ENCODE measurements around the gene DYNC1H1.
A peak's percentile ranks its signal among the peaks of the same experiment; 100 is the strongest.
"Not testable (repeated sequence)": the region's sequence is repeated elsewhere in the genome, so short reads cannot be mapped to it uniquely, and the experiment has no call there.

Gene DYNC1H1

GRCh38 chr14:101963656-101964296, 597 bp upstream of the DYNC1H1 start:
- no peak for DNase-seq (ENCODE audit: low spot score)

GRCh38 chr14:101965181-101965544, 790 bp downstream of the DYNC1H1 start:
- DNase-seq (ENCODE audit: low spot score) = peak; percentile 84

DNA sequence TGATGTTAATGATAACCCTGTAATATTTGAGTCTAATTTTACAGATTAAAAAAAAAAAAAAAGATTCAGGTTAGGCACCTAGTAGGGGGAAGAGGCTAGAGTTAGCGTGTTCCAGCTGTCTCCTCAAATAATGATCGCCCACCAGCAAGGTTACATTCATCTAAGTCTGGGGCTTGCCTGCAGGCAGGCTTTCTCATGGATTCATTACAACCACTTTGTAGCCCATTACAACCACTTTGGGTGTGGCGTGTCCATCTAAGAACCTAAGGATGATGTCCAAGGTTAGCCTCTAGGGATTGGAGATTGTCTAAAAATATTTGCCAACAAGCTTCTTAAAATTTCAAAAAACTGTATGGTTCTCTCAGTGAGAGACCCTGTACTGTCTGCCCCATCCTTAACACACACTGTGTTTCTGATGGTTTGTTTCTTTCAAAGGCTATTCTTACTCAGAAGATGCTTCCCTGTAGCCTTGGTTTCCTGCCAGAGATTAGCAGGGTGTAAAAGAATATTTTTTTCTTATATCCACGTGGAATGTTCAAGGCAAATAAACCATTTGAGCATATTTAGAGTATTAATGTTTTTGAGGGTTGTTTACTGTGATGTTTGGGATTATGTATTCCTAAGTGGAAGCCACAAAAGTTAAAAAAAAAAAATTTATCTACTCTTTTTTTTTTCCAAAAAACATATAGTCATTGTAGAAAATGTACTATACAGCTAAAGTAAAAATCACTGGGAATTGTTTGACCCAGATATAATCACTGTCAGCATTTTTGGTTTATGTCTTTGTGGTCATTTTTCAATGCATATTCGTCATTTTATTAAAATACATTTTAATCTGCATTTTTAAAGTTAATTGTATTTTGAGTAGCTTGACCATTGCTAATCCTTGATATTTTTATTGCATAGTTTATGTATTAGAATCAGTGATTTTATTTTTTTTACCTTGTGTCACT, 1.7 kb downstream of the DYNC1H1 start:
- no peak for DNase-seq (ENCODE audit: low spot score)

- no peak for DNase-seq (ENCODE audit: low spot score)
These were observed 2.4 kb downstream of the DYNC1H1 start for GRCh38 chr14:101966742-101967141.

DNA sequence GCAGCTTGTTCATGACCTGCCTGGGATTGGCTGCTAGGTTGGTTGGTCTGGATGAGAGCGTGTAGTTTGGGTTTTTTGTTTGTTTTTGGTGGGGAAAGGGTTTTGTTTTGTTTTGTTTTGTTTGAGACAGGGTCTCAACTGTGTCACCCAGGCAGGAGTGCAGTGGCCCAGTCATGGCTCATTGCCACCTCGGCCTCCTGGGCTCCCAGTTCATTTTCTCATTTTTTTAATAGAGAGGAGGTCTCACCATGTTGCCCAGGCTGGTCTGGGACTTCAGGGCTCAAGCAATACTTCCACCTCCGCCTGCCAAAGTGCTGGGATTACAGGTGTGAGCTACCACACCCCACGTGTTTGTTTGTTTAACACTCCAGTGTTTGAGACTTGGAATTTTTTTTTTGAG, 3.8 kb downstream of the DYNC1H1 start:
- DNase-seq (ENCODE audit: low spot score) = no peak

DNA sequence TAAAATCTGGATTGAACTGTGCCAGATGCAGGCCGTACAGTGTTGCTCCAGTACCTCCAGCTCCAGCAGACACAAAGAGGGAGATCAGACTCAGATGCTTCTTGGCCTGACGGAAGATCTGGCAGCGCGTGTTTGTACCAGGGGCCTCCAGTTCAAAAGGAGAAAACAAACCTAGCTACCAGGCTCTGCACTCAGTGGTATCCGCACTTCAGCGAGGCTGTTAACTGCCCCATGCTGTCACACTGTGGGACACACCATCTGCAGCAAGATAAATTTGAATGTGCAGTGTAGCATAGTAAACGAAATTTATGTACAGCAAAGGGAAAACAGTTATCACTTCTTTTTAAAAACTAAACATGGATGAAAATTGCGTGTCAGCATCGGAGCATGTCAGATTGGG, 5.1 kb downstream of the DYNC1H1 start:
- no peak for DNase-seq (ENCODE audit: low spot score)

DNA sequence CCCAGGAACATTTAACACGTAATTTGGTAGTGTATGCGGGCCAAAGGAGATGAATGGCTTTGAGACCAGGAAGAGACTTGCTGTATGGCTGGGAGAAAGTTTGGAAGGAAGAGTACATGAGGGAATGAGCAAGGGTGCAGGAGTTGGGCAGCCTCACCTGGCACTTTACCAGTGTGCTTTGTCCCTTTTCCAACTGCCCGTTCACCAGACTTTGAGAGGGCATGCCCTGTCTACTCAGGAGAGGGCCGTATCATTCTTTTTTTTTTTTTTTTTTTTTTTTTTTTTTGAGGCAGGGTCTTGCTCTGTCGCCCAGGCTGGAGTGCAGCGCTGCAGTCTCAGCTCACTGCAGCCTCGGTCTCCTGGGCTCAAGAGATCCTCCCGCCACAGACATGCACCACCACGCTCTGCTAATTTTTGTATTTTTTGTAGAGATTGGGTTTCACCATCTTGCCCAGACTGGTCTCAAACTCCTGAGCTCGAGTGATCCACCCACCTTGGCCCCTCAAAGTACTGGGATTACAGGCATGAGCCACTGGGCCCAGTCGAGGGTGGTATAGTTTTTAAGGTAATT, 6.5 kb downstream of the DYNC1H1 start:
- no peak for DNase-seq (ENCODE audit: low spot score)

GRCh38 chr14:101971458-101971857, 7.1 kb downstream of the DYNC1H1 start:
- not testable (repeated sequence) for DNase-seq (ENCODE audit: low spot score)

DNA sequence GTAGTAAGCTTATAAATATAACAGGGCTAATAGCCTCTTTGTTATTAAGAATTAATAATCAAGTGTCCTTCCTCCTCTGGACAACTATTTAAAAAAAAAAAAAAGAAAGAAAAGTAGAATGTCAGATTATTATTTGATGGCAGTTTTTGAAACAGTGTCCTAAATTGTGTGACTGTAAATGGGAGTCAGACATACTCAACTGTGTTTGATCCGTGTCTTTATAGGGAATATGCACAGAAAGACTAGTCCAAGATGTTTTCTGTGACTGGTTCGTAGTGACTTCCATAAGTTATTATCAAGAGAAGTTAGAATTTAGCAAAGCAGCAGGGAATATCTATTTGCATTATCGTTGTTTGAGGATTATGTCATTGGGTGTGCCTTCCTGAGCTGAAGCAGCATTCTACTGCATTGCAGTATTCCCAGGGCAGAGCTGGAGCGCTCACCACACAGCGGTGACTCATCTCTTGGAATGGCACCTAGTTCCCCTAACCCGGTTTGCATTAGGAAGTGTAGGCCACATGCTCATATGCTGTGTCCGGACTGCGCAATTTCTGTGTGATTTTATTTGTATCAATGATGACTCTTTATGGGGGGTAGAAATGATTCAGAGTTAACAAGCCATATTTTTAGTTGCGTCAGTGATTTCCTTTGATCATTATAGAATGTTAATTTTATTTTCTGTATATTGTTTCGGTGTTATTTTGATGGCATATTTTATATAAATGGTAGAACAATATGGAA, 7.9 kb downstream of the DYNC1H1 start:
- DNase-seq (ENCODE audit: low spot score) = peak; percentile 77

GRCh38 chr14:101973356-101973755, 9.0 kb downstream of the DYNC1H1 start:
- DNase-seq (ENCODE audit: low spot score) = no peak

- DNase-seq (ENCODE audit: low spot score) = no peak
These were observed 10.9 kb downstream of the DYNC1H1 start for GRCh38 chr14:101975231-101975630.

DNA sequence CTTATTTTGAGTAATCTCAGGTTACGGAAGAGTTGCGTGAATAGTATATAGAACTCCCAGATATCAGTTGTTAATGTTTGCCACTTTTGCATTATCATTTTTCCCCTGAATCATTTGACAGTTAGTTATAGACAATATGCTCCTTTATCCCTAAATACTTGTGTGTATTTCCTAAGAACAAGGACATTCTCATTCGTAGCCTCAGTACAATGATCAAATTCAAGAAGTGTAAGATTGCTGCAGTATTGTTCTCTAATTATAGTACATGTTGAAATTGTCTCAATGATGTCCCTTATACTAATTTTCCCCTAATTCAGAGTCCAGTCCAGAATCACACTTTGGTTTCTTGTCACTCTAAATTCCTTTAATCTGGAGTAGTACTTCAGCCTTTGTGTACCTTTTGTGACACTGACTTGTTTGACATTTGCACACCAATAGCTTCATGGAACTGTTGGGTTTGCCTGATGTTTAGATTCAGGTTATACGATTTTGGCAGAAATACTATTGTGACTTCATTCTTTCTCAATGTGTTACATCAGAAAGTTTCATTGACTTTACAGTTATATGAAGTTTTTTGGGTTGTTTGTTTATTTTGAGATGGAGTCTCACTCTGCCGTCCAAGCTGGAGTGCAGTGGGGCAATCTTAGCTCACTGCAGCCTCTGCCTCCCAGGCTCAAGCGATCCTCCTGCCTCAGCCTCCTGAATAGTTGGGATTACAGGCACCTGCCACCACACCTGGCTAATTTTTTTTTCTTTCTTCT, 13.1 kb downstream of the DYNC1H1 start:
- no peak for DNase-seq (ENCODE audit: low spot score)

DNA sequence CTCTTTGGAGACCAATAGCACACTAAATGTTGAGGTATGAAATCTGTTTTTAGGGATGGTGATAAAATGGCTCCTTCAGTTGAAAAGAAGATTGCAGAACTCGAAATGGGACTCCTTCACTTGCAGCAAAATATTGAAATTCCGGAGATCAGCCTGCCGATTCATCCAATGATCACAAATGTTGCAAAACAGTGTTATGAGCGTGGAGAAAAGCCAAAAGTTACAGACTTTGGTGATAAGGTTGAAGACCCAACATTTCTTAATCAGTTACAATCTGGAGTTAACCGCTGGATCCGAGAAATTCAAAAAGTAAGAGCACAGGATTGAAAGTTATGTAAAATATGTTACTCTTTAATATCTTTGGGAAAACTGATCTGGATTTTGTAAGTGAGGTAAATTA, 15.3 kb downstream of the DYNC1H1 start:
- DNase-seq (ENCODE audit: low spot score) = no peak

DNA sequence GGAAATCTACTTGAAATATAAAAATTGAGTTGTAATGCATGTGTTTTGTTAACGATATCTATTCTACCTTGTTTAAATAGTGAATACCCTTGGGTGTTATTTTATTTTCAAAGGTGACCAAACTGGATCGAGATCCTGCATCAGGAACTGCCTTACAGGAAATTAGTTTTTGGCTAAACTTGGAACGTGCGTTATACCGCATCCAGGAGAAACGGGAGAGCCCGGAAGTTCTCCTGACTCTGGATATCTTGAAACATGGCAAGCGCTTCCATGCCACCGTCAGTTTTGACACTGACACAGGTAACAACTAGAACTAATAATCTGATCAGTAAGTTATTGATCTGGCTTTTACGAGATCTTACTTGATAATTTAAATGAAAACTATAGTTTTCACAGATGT, 15.9 kb downstream of the DYNC1H1 start:
- DNase-seq (ENCODE audit: low spot score) = no peak

GRCh38 chr14:101980700-101981099, 16.3 kb downstream of the DYNC1H1 start:
- no peak for DNase-seq (ENCODE audit: low spot score)

DNA sequence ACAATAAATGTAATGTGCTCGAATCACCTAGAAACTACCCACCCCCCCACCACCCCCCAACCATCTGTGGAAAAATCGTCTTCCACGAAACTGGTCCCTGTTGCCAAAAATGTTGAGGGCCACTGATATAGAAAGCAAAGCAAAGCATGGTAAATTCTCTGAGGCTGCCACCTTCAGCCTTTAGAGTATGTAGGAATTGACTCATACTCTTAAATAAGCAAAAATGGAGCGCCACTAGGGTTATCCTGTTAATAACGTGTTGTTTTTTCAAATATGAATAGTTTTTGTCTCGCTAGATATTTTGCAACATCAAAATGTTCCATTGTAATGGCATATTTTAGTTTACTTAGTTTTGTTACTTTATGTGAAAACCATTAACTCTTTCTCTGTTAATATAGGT, 18.2 kb downstream of the DYNC1H1 start:
- no peak for DNase-seq (ENCODE audit: low spot score)

- not testable (repeated sequence) for DNase-seq (ENCODE audit: low spot score)
These were observed 20.5 kb downstream of the DYNC1H1 start for GRCh38 chr14:101984831-101985230.

- no peak for DNase-seq (ENCODE audit: low spot score)
These were observed 21.6 kb downstream of the DYNC1H1 start for GRCh38 chr14:101985957-101986356.

GRCh38 chr14:101986953-101987352, 22.6 kb downstream of the DYNC1H1 start:
- DNase-seq (ENCODE audit: low spot score) = no peak

DNA sequence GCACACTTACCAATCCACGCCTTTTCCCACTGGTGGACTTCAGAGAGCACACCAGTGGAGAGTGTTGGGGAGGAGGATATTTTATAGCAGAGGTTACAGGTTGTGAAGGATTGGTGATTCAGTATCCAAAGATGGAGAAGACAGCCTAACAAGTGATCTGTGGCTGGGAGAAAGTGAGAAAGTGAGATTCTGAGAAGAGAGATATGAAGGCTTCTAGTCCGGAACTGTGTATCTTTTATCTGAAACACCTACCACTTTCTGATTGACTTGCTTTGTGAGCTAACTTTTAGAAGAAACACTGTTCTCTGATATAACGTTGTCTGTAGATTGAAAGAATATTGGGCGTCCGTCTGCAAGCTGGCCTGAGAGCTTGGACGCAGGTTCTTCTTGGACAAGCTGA, 24.0 kb downstream of the DYNC1H1 start:
- DNase-seq (ENCODE audit: low spot score) = no peak

GRCh38 chr14:101991352-101991751, 27.0 kb downstream of the DYNC1H1 start:
- DNase-seq (ENCODE audit: low spot score) = no peak

GRCh38 chr14:101992708-101993107, 28.3 kb downstream of the DYNC1H1 start:
- DNase-seq (ENCODE audit: low spot score) = no peak
